PC-3 (cell line): ENCODE results near the gene NR1I3. TPM values are rescaled to one million over a fixed set of nuclear protein-coding genes. Genes with fewer than 3 reads are reported as not detected.

Source experiments
- ATAC-seq: fragments of 200-7000 bp; cut with Tn5 transposase; 2 replicates; pipeline ENCODE4 v1.9.1; 2020; ENCODE audit warnings: mild to moderate bottlenecking, moderate library complexity
- BruUV-seq: library from RNA; stranded (reverse); fragments of 400-500 nt; replicated peaks from 2 replicates; lab custom pipeline; 2021; lab: Mats Ljungman, UMichigan
- CTCF ChIA-PET: fragments of 300-600 bp; sonication (Branson Sonifier 250); formaldehyde crosslinking; loops from one replicate; lab custom pipeline; 2022; ENCODE audit warnings: antibody characterized with exemption; lab: Charles Lee
- POLR2A ChIA-PET: fragments of 300-600 bp; sonication (Branson Sonifier 250); formaldehyde crosslinking; loops from one replicate; lab custom pipeline; 2022; ENCODE audit warnings: antibody characterized with exemption; ENCODE audit not compliant: unreplicated experiment; lab: Charles Lee
- DNase-seq: peaks from one replicate; pipeline ENCODE4 v3.0.0-alpha.2; 2015
- H2AFZ ChIP-seq: fragments of 300-600 bp; sonication (generic); 2 replicates; pipeline ENCODE4 v1.6.0; 2016; ENCODE audit warnings: antibody characterized with exemption, low read length
- H3F3A ChIP-seq: fragments of 300-600 bp; sonication (generic); one replicate; pipeline ENCODE4 v1.6.0; 2017; ENCODE audit warnings: antibody characterized with exemption, low read length, control low read depth, mild to moderate bottlenecking; ENCODE audit not compliant: unreplicated experiment
- H3K27ac ChIP-seq: fragments of 300-600 bp; sonication (generic); 2 replicates; pipeline ENCODE4 v1.5.1; 2016; ENCODE audit warnings: mild to moderate bottlenecking, low read length
- H3K27me3 ChIP-seq: fragments of 300-600 bp; sonication (generic); 2 replicates; pipeline ENCODE4 v1.6.1; 2016; ENCODE audit warnings: low read length, mixed read lengths
- H3K36me3 ChIP-seq: fragments of 300-600 bp; sonication (generic); 2 replicates; pipeline ENCODE4 v1.6.1; 2016; ENCODE audit warnings: low read depth, mixed run types, low read length, mixed read lengths
- H3K4me1 ChIP-seq: fragments of 300-600 bp; sonication (generic); 2 replicates; pipeline ENCODE4 v1.5.1; 2016; ENCODE audit warnings: low read length; ENCODE audit not compliant: insufficient read depth
- H3K4me2 ChIP-seq: fragments of 300-600 bp; sonication (generic); 2 replicates; pipeline ENCODE4 v1.6.0; 2016; ENCODE audit warnings: low read length
- H3K4me3 ChIP-seq: fragments of 300-600 bp; sonication (generic); 2 replicates; pipeline ENCODE4 v1.5.1; 2016; ENCODE audit warnings: mild to moderate bottlenecking, low read length, mixed read lengths
- H3K79me2 ChIP-seq: fragments of 300-600 bp; sonication (generic); 2 replicates; pipeline ENCODE4 v1.6.1; 2017; ENCODE audit warnings: low read length, mixed read lengths
- H3K9ac ChIP-seq: fragments of 300-600 bp; sonication (generic); 2 replicates; pipeline ENCODE4 v1.6.0; 2016; ENCODE audit warnings: mild to moderate bottlenecking, low read length
- H3K9me2 ChIP-seq: fragments of 300-600 bp; sonication (generic); replicated peaks from 2 replicates; pipeline ENCODE4 v1.6.1; 2016; ENCODE audit warnings: mixed run types, low read length, mixed read lengths
- H3K9me3 ChIP-seq: fragments of 300-600 bp; sonication (generic); 2 replicates; pipeline ENCODE4 v1.6.1; 2016; ENCODE audit warnings: low read length, mixed read lengths
- H4K20me1 ChIP-seq: fragments of 300-600 bp; sonication (generic); 2 replicates; pipeline ENCODE4 v1.6.1; 2016; ENCODE audit warnings: low read length, mixed read lengths
- EZH2 ChIP-seq: fragments of 300-600 bp; sonication (generic); IDR thresholded peaks from one replicate; pipeline ENCODE4 v1.6.1; 2017; ENCODE audit warnings: antibody characterized with exemption, mild to moderate bottlenecking, low read length; ENCODE audit not compliant: unreplicated experiment
- EZH2phosphoT487 ChIP-seq: fragments of 300-600 bp; sonication (generic); IDR thresholded peaks from 2 replicates; pipeline ENCODE4 v1.6.1; 2018; ENCODE audit warnings: mild to moderate bottlenecking, antibody characterized with exemption, low read length, borderline replicate concordance
- intact Hi-C: fragments of 100-400 bp; cut with micrococcal nuclease; formaldehyde crosslinking; loops from 2 replicates; pipeline ENCODE4 v1.9.0; 2023
- total RNA-seq: library from RNA; depleted of rRNA; stranded (reverse); fragments of >200 nt; gene quantifications from 2 replicates; pipeline ENCODE4 v1.2.3, GENCODE V29; 2014
- TF ChIP-seq, protein P1 (sequence below): fragments of 300-600 bp; sonication (generic); conservative IDR thresholded peaks from 2 replicates; pipeline ENCODE4 v1.5.1; 2017; ENCODE audit warnings: antibody characterized with exemption, low read depth, mild to moderate bottlenecking, low read length

The NR1I3 gene
- total RNA-seq, 1 experiment from 2014 or later, result not detected

DNA sequence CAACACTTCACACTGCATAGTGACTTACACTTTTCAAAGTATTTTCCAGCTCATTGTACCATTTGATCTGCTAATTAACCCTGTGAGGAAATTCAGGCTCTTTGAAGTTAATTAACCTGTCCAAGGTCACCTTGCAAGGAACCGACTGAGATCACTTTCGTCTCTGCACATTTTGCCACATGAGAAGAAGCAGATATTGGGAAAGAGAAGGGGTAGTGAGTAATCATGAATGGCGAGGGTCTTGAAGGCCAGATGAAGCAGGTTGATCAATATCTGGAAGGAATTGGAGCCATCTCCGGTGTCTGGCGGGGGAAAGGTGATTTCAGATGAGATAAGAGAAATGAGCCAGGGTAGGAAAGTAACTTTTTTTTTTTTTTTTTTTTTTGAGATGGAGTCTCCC, 18.0 kb downstream of the NR1I3 start:
- Histone ChIP-seq H3K4me2 (no peak overlapping the region), H2AFZ (no peak overlapping the region), H3K4me3 (no peak overlapping the region), H3K27ac (no peak overlapping the region), H3K36me3 (peaks cover 3% of the 10 kb centered on the region; the same call in 1 of the 2 replicates), H4K20me1 (no peaks in the 10 kb centered on the region), H3K27me3 (no peaks in the 10 kb centered on the region), H3K79me2 (no peaks in the 10 kb centered on the region), H3K4me1 (peaks cover 3% of the 10 kb centered on the region; the same call in 1 of the 2 replicates), H3K9ac (no peak overlapping the region), H3K9me3 (no peaks in the 10 kb centered on the region), H3F3A (no peaks in the 10 kb centered on the region), H3K9me2 (no peaks in the 10 kb centered on the region)
- CTCF ChIA-PET, result interaction anchor here (0.7 kb wide), 1 partner anchor 23 kb away, joined by 3 read pairs; no protein-coding TSS in a partner anchor
- POLR2A ChIA-PET, result no interaction called here
- no peak for TF ChIP-seq EZH2
- TF ChIP-seq EZH2phosphoT487, result no peak
- TF ChIP-seq, protein P1, sequence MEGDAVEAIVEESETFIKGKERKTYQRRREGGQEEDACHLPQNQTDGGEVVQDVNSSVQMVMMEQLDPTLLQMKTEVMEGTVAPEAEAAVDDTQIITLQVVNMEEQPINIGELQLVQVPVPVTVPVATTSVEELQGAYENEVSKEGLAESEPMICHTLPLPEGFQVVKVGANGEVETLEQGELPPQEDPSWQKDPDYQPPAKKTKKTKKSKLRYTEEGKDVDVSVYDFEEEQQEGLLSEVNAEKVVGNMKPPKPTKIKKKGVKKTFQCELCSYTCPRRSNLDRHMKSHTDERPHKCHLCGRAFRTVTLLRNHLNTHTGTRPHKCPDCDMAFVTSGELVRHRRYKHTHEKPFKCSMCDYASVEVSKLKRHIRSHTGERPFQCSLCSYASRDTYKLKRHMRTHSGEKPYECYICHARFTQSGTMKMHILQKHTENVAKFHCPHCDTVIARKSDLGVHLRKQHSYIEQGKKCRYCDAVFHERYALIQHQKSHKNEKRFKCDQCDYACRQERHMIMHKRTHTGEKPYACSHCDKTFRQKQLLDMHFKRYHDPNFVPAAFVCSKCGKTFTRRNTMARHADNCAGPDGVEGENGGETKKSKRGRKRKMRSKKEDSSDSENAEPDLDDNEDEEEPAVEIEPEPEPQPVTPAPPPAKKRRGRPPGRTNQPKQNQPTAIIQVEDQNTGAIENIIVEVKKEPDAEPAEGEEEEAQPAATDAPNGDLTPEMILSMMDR, result no peak
- BruUV-seq, result no TSS peak
- intact Hi-C loops, result no loop called here
- DNase-seq (no peak), ATAC-seq (no peak)

DNA sequence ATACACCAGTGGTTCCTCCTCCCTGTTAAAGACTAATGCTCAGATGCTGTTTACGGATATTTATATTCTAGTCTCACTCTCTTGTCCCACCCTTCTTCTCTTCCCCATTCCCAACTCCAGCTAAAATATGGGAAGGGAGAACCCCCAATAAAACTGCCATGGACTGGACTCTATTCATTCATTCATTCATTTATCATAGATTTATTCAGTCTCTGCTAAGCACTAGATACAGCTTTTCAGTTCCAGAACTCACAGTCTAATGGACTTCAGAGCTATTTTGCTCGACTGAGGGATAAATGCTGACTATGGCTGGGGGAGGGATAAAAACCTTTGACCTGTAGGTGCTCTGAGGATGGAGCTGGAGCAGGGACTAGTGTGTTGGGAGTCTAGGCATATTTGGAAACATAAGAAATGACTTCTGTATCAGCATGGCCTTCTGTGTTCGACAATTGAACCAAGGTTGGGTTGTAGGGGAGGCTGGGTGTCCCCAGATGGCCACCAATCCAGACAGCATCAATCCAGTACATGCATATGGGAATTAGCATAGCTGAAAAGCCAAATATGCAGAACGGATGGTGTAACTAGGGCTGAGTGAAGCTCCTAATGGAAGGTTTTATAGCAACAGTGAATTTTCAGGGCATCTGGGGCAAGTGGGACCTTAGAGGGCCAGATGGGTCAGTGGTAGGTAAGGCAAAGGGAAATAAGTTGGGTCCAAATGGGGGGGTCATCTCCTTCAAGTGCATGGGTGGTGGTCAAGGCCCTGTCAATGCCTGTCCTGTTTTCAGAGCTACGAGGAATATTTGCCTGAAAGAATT, 18.7 kb downstream of the NR1I3 start:
- no TSS peak for BruUV-seq
- no peak for DNase-seq
- Histone ChIP-seq H3K27me3 (no peaks in the 10 kb centered on the region), H3K4me3 (no peak overlapping the region), H3K36me3 (peaks cover 7% of the 10 kb centered on the region), H3K4me2 (no peak overlapping the region), H3F3A (no peaks in the 10 kb centered on the region), H3K9me2 (no peaks in the 10 kb centered on the region), H3K4me1 (0 out of 2 replicates have a peak, but pooled peaks cover 3% of the 10 kb centered on the region), H3K27ac (no peak overlapping the region), H2AFZ (no peak overlapping the region), H4K20me1 (no peaks in the 10 kb centered on the region), H3K9ac (no peak overlapping the region), H3K79me2 (no peaks in the 10 kb centered on the region), H3K9me3 (no peaks in the 10 kb centered on the region)
- no peak for TF ChIP-seq EZH2
- TF ChIP-seq, protein P1, result no peak
- TF ChIP-seq EZH2phosphoT487, result no peak
- intact Hi-C loops, result no loop called here
- POLR2A ChIA-PET, result no interaction called here
- ATAC-seq, result no peak
- CTCF ChIA-PET, result no interaction called here
